SK-N-SH (cell line): Measurements from ENCODE around the gene METTL21C. TPM values are rescaled to one million over a fixed set of nuclear protein-coding genes. Genes with fewer than 3 reads are reported as not detected.

ENCODE experiments used
- CTCF ChIA-PET: fragments of 300-600, 350-600 bp; formaldehyde crosslinking; extraction: SDS; loops from one replicate; lab custom pipeline; 2021; lab: Yijun Ruan, JAX
- POLR2A ChIA-PET: fragments of 350-600 bp; sonication (Branson Sonifier 250); formaldehyde crosslinking; extraction: SDS; loops from one replicate; lab custom pipeline; 2020; ENCODE audit warnings: antibody characterized with exemption, inconsistent platforms; lab: Yijun Ruan, JAX
- DNase-seq: peaks from one replicate; pipeline ENCODE4 v3.0.0; 2012
- H2AFZ ChIP-seq: fragments of 200-600 bp; sonication (generic); 2 replicates; pipeline ENCODE4 v1.8.1; 2016; ENCODE audit warnings: antibody characterized with exemption, mild to moderate bottlenecking, low read depth
- H3F3A ChIP-seq: fragments of 200-600 bp; sonication (generic); replicated peaks from 2 replicates; pipeline ENCODE3; 2016; ENCODE audit warnings: antibody characterized with exemption, mild to moderate bottlenecking; ENCODE audit not compliant: insufficient read depth
- H3K27ac ChIP-seq, 2 experiments: fragments of 200-500 bp in 1 of 2; fragments of 200-600 bp in 1 of 2; sonication (Bioruptor generic) in 1 of 2; sonication (generic), shearing (Covaris generic) in 1 of 2; 2 replicates each; pipeline versions ENCODE4 v1.5.1 to v1.6.1; 2014 to 2016; ENCODE audit warnings: low read depth in 2 of 2, inconsistent platforms in 1 of 2, low read length in 1 of 2, mild to moderate bottlenecking in 1 of 2, mixed read lengths in 1 of 2
- H3K27me3 ChIP-seq: fragments of 200-600 bp; sonication (generic), shearing (Covaris generic); 2 replicates; pipeline ENCODE4 v1.6.1; 2016; ENCODE audit warnings: mixed run types; ENCODE audit not compliant: insufficient read depth
- H3K36me3 ChIP-seq, 2 experiments: fragments of 200-500 bp in 1 of 2; fragments of 200-600 bp in 1 of 2; sonication (Bioruptor generic) in 1 of 2; sonication (generic) in 1 of 2; replicated peaks in 1 of 2; 2 replicates each; pipeline versions ENCODE3 to v1.5.1; 2014 to 2016; ENCODE audit warnings: low read length in 1 of 2, mild to moderate bottlenecking in 1 of 2; ENCODE audit not compliant: insufficient read depth in 2 of 2, control insufficient read depth in 1 of 2
- H3K4me1 ChIP-seq, 2 experiments: fragments of 200-500 bp in 1 of 2; fragments of 200-600 bp in 1 of 2; sonication (Bioruptor generic) in 1 of 2; sonication (generic), shearing (Covaris generic) in 1 of 2; 2 replicates each; pipeline versions ENCODE4 v1.5.1 to v1.6.1; 2014 to 2016; ENCODE audit warnings: low read depth in 1 of 2, low read length in 1 of 2, mixed run types in 1 of 2; ENCODE audit not compliant: insufficient read depth in 2 of 2, control insufficient read depth in 1 of 2
- H3K4me2 ChIP-seq: fragments of 200-600 bp; sonication (generic), shearing (Covaris generic); 2 replicates; pipeline ENCODE4 v1.6.1; 2017; ENCODE audit warnings: mixed run types
- H3K4me3 ChIP-seq, 2 experiments: fragments of 200-500 bp in 1 of 2; fragments of 200-600 bp in 1 of 2; sonication (Bioruptor generic) in 1 of 2; sonication (generic), shearing (Covaris generic) in 1 of 2; 2 replicates each; pipeline versions ENCODE4 v1.5.1 to v1.8.1; 2014 to 2016; ENCODE audit warnings: low read depth in 2 of 2, inconsistent platforms in 1 of 2, low read length in 1 of 2, mild to moderate bottlenecking in 1 of 2, mixed read lengths in 1 of 2, moderate library complexity in 1 of 2
- H3K79me2 ChIP-seq: fragments of 200-600 bp; sonication (generic); 2 replicates; pipeline ENCODE4 v1.8.1; 2017; ENCODE audit warnings: mild to moderate bottlenecking; ENCODE audit not compliant: insufficient read depth
- H3K9ac ChIP-seq: fragments of 200-600 bp; sonication (generic); 2 replicates; pipeline ENCODE4 v1.6.1; 2017; ENCODE audit warnings: mixed run types
- H3K9me2 ChIP-seq: fragments of 200-600 bp; sonication (generic); 2 replicates; pipeline ENCODE4 v1.6.1; 2017; ENCODE audit warnings: mixed run types
- H3K9me3 ChIP-seq: fragments of 200-600 bp; sonication (generic); 2 replicates; pipeline ENCODE4 v1.6.1; 2017; ENCODE audit warnings: mixed run types, mild to moderate bottlenecking, moderate library complexity
- H4K20me1 ChIP-seq: fragments of 200-600 bp; sonication (generic); 2 replicates; pipeline ENCODE4 v1.6.1; 2017; ENCODE audit warnings: mild to moderate bottlenecking, mixed run types; ENCODE audit not compliant: insufficient read depth
- EP300 ChIP-seq, 2 experiments: IDR thresholded peaks; 2 replicates each; pipeline versions ENCODE4 v1.4.0 to v1.6.1; 2012; ENCODE audit warnings: borderline replicate concordance in 1 of 2, low read depth in 1 of 2, low read length in 1 of 2
- FOSL2 ChIP-seq: IDR thresholded peaks from 2 replicates; pipeline ENCODE4 v1.4.0; 2012; ENCODE audit warnings: low read depth, mild to moderate bottlenecking, moderate library complexity, borderline replicate concordance
- FOXJ3 ChIP-seq: sonication (generic); formaldehyde crosslinking; IDR thresholded peaks from 2 replicates; pipeline ENCODE4 v1.5.1; 2020; ENCODE audit warnings: mild to moderate bottlenecking, missing genetic modification reagents
- FOXM1 ChIP-seq: IDR thresholded peaks from 2 replicates; pipeline ENCODE4 v1.4.0; 2012; ENCODE audit warnings: low read depth, mild to moderate bottlenecking
- IRF3 ChIP-seq: fragments of 150-350 bp; IDR thresholded peaks from 2 replicates; pipeline ENCODE4 v1.6.1; 2016; ENCODE audit warnings: mild to moderate bottlenecking, low read depth, low read length
- JUND ChIP-seq: IDR thresholded peaks from 2 replicates; pipeline ENCODE4 v1.4.0; 2012
- MAX ChIP-seq: IDR thresholded peaks from 2 replicates; pipeline ENCODE4 v1.4.0; 2012; ENCODE audit warnings: low read depth
- MEF2A ChIP-seq: IDR thresholded peaks from 2 replicates; pipeline ENCODE4 v1.4.0; 2012; ENCODE audit warnings: low read depth, borderline replicate concordance
- MXI1 ChIP-seq: IDR thresholded peaks from 2 replicates; pipeline ENCODE4 v1.6.1; 2012; ENCODE audit warnings: mild to moderate bottlenecking, low read depth, low read length, improper control_type of control experiment
- NFIC ChIP-seq: IDR thresholded peaks from 2 replicates; pipeline ENCODE4 v1.4.0; 2012; ENCODE audit warnings: borderline replicate concordance
- NRF1 ChIP-seq: IDR thresholded peaks from 2 replicates; pipeline ENCODE4 v1.6.1; 2012; ENCODE audit warnings: low read depth, mild to moderate bottlenecking, low read length
- POLR2AphosphoS5 ChIP-seq: IDR thresholded peaks from 2 replicates; pipeline ENCODE4 v1.6.1; 2012; ENCODE audit warnings: low read depth, low read length
- RAD21 ChIP-seq: IDR thresholded peaks from 2 replicates; pipeline ENCODE4 v1.6.1; 2012; ENCODE audit warnings: mild to moderate bottlenecking, low read length
- REST ChIP-seq: IDR thresholded peaks from 2 replicates; pipeline ENCODE4 v1.6.1; 2012; ENCODE audit warnings: mild to moderate bottlenecking, low read depth, low read length, moderate library complexity
- RFX5 ChIP-seq: IDR thresholded peaks from 2 replicates; pipeline ENCODE4 v1.6.1; 2012; ENCODE audit warnings: mild to moderate bottlenecking, improper control_type of control experiment, low read length
- RXRA ChIP-seq: IDR thresholded peaks from 2 replicates; pipeline ENCODE4 v1.4.0; 2012; ENCODE audit warnings: low read depth, mild to moderate bottlenecking, borderline replicate concordance
- SIN3A ChIP-seq: IDR thresholded peaks from 2 replicates; pipeline ENCODE4 v1.6.1; 2012; ENCODE audit warnings: low read depth, mild to moderate bottlenecking, low read length, moderate library complexity, borderline replicate concordance
- SMC3 ChIP-seq: IDR thresholded peaks from 2 replicates; pipeline ENCODE4 v1.6.1; 2012; ENCODE audit warnings: low read depth, low read length, improper control_type of control experiment
- TAF1 ChIP-seq: IDR thresholded peaks from 2 replicates; pipeline ENCODE4 v1.6.1; 2012; ENCODE audit warnings: low read depth, mild to moderate bottlenecking, low read length, moderate library complexity, borderline replicate concordance
- ZBTB33 ChIP-seq: IDR thresholded peaks from 2 replicates; pipeline ENCODE4 v1.4.0; 2012; ENCODE audit warnings: low read depth, borderline replicate concordance
- WGBS: methylation state at CpG from one replicate; pipeline ENCODE4 v1.1.6; 2017; ENCODE audit warnings: low lambda C conversion rate; 5-methylcytosine and 5-hydroxymethylcytosine counted together
- polyA plus RNA-seq, 3 experiments: library from polyadenylated mRNA; depleted of rRNA; stranded (reverse); fragments of >200 nt; gene quantifications; 2 replicates each; pipeline ENCODE4 v1.2.3, GENCODE V29; 2012

The METTL21C gene
- polyA plus RNA-seq, 1 of the 3 experiments (the other 2 are of a cell fraction) = not detected

GRCh38 chr13:102682211-102682610, 12.6 kb downstream of the METTL21C start:
- ChIA-PET POLR2A (no interaction called here), CTCF (no interaction called here)
- H3K4me2 ChIP-seq = no peak overlapping the region
- no peaks in the 10 kb centered on the region for H4K20me1 ChIP-seq
- 81% methylated on average over 4 of the region's 4 CpGs for WGBS
- H3K27me3 ChIP-seq = no peaks in the 10 kb centered on the region
- H3K9me2 ChIP-seq = no peaks in the 10 kb centered on the region
- no peaks in the 10 kb centered on the region for H3K9me3 ChIP-seq
- H3F3A ChIP-seq = peaks cover 2% of the 10 kb centered on the region
- H3K9ac ChIP-seq = no peak overlapping the region
- H2AFZ ChIP-seq = no peak overlapping the region
- DNase-seq = no peak
- TF ChIP-seq SIN3A (no peak), RFX5 (no peak), FOXJ3 (CRISPR knock-in tag) (no peak), IRF3 (no peak), FOXM1 (no peak), SMC3 (no peak), NFIC (no peak), FOSL2 (no peak), MAX (no peak), ZBTB33 (no peak), REST (no peak), RAD21 (no peak), POLR2AphosphoS5 (no peak), RXRA (no peak), JUND (no peak), MEF2A (no peak), NRF1 (no peak), TAF1 (no peak), EP300 (IDR thresholded peaks at IDR 0.05; ENCODE audit: borderline replicate concordance in 1 of 2, low read depth in 1 of 2, low read length in 1 of 2) (no peak), MXI1 (no peak)
- H3K36me3 ChIP-seq = peaks cover 24 to 33% of the 10 kb centered on the region in 2 experiments
- H3K4me3 ChIP-seq = no peak overlapping the region
- no peaks in the 10 kb centered on the region for H3K79me2 ChIP-seq
- H3K4me1 ChIP-seq = no peaks in the 10 kb centered on the region
- H3K27ac ChIP-seq = no peak overlapping the region
